Mucosa of stomach (tissue), 1 donor: ENCODE measurements around the gene TCN1.
"Not testable (repeated sequence)": the region's sequence is repeated elsewhere in the genome, so short reads cannot be mapped to it uniquely, and the experiment has no call there.

ENCODE experiments used
- H3K27me3 ChIP-seq: one replicate; pipeline ENCODE4 v1.7.0; 2013; ENCODE audit warnings: mild to moderate bottlenecking, low read length; ENCODE audit not compliant: control insufficient read depth, insufficient read depth
- H3K36me3 ChIP-seq: one replicate; pipeline ENCODE4 v1.7.0; 2013; ENCODE audit warnings: low read length; ENCODE audit not compliant: control insufficient read depth, insufficient read depth
- H3K4me1 ChIP-seq: one replicate; pipeline ENCODE4 v1.7.0; 2013; ENCODE audit warnings: mild to moderate bottlenecking, low read length; ENCODE audit not compliant: control insufficient read depth, insufficient read depth
- H3K4me3 ChIP-seq: one replicate; pipeline ENCODE4 v1.7.0; 2013; ENCODE audit warnings: low read length
- H3K9ac ChIP-seq: one replicate; pipeline ENCODE4 v1.7.0; 2013; ENCODE audit warnings: mild to moderate bottlenecking, low read length, moderate library complexity
- H3K9me3 ChIP-seq: one replicate; pipeline ENCODE4 v1.7.0; 2013; ENCODE audit warnings: mild to moderate bottlenecking, low read length, moderate library complexity; ENCODE audit not compliant: control insufficient read depth
- donor health status: Pancreatic carcinoma.

Gene TCN1

DNA sequence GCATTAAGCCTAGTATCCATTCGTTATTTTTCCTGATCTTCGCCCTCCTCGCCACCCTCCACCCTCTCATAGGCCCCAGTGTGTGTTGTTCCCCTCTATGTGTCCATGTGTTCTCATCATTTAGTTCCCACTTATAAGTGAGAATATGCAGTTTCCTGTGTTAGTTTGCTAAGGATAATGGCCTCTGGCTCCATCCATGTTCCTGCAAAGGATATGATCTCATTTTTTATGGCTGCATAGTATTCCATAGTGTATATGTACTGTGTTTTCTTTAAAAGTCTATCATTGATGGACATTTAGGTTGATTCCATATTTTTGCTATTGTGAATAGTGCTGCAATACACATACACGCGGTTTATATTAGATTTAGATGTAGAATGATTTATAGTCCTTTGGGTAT is 14.9 kb downstream of the TCN1 start:
- H3K9me3 ChIP-seq, H3K9ac ChIP-seq, H3K4me3 ChIP-seq, H3K27me3 ChIP-seq, H3K36me3 ChIP-seq: not testable (repeated sequence)
- peaks cover 15% of the 10 kb centered on the region for H3K4me1 ChIP-seq

DNA sequence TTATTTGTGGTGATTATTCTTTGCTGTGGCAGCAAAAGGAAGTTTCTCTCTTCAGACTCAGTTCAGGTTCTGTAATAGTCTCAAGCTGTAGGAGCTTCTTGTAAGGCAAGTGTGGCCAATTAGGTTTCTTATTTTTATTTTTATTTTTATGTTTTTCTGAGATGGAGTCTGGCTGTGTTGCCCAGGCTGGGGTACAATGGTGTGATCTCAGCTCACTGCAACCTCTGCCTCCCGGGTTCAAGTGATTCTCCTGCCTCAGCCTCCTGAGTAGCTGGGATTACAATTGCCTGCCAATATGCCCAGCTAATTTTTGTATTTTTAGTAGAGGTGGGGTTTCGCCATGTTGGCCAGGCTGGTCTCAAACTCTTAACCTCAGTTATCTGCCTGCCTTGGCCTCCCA is 16.7 kb downstream of the TCN1 start:
- not testable (repeated sequence) for H3K9me3 ChIP-seq, H3K9ac ChIP-seq
- peaks cover 29% of the 10 kb centered on the region for H3K4me1 ChIP-seq

DNA sequence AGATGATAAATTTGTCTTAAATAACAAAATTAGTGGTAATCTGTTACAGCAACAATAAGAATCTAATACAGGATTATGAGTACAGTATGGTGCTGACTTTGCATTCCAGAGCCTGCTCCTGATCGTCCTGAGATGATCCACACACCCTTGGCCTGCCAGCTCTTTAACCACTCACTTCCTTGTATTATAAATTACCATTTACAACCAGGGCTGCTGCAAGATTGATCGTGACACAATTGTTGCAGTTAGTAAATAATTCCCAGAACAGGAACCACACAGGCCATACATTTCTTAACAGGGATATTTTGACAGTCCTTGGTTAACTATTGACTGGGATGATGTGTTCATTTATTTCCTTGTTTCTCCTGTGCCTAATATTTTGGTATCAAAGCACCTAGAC is 17.2 kb downstream of the TCN1 start:
- Histone ChIP-seq H3K4me1 (peaks cover 29% of the 10 kb centered on the region), H3K9ac (no peak overlapping the region), H3K4me3 (no peak overlapping the region), H3K36me3 (no peaks in the 10 kb centered on the region), H3K9me3 (no peaks in the 10 kb centered on the region), H3K27me3 (no peaks in the 10 kb centered on the region)

More for the DNA sequence above, 16.7 kb downstream of the TCN1 start:
- H3K4me3 ChIP-seq, H3K27me3 ChIP-seq, H3K36me3 ChIP-seq: not testable (repeated sequence)

DNA sequence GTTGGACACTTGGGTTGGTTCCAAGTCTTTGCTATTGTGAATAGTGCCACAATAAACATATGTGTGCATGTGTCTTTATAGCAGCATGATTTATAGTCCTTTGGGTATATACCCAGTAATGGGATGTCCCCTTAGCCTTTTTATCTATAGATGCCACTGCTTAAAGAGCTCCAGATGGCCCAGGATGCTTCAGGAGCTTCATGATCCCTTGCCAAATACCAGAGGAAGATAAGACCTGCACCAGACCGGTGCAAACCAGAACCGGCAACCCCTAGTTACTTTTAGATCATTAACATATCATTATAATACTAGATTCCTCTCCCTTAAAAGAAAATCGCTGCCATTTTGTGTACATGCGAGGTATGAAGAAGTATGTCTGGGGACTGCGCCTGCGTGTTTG is 17.8 kb downstream of the TCN1 start:
- not testable (repeated sequence) for H3K36me3 ChIP-seq, H3K9me3 ChIP-seq, H3K27me3 ChIP-seq, H3K4me3 ChIP-seq, H3K9ac ChIP-seq
- H3K4me1 ChIP-seq, result peaks cover 29% of the 10 kb centered on the region

DNA sequence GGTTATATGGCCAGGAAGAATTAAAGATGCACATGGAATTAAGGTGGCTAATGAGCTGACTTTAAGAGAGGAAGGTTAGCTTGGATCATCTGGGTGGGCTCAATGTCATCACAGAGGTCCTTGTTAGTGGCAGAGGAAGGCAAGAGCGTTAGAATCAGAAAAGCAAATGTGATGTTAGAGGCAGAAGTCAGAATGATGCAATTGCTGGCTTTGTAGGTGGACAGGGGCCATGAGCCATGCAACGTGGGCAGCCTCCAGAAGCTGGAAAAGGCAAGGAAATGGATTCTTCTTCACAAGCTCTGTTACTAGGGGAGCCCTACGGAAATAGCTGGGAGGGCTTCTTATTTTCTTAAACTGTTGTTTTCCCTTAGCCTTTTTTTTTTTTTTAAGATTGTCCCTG is 18.7 kb downstream of the TCN1 start:
- Histone ChIP-seq H3K9ac (no peak overlapping the region), H3K4me1 (peaks cover 29% of the 10 kb centered on the region), H3K4me3 (no peak overlapping the region), H3K36me3 (no peaks in the 10 kb centered on the region), H3K27me3 (no peaks in the 10 kb centered on the region), H3K9me3 (no peaks in the 10 kb centered on the region)

DNA sequence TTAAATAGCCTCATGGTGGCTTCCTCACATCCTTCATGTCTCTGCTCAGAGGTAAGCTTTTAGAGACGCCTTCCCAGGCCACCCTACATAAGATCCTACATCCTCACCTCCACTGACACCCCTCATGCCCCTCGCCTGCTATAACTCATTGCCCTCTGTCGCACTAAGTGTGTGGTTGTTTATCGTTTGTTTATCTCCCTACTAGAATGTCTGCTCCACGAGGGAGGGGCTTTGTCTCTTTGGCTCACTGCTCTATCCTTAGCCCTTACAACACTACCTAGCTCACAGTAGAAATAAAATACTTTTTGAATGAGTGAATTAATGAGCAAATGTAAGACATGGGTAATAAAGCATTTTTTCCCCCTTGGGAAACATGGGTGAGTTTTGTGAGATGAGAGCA is 19.7 kb downstream of the TCN1 start:
- no peaks in the 10 kb centered on the region for H3K9me3 ChIP-seq
- no peaks in the 10 kb centered on the region for H3K27me3 ChIP-seq
- peaks cover 29% of the 10 kb centered on the region for H3K4me1 ChIP-seq
- H3K9ac ChIP-seq, result no peak overlapping the region
- no peak overlapping the region for H3K4me3 ChIP-seq
- no peaks in the 10 kb centered on the region for H3K36me3 ChIP-seq

DNA sequence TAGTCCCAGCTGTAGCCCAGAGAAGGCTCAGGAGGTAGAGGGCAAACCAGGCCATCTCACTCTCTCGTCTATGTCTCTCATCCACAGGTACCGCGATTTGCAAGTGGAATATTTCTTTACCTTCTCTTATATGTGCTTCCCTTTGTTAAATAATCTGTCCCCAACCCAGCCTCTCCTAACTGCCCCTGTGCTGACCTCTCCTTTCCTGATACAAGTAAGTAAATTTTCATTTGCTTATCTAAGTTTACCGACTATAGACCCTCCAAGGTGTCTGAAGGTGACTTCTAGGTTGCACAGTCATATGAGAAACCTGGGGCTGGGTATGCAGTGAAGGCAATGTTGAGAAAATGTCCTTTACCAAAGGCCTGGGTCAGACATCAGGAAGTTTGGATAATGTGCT is 20.9 kb downstream of the TCN1 start, which contains the start of gene CBLIF:
CBLIF (minus strand) TSS at position 101 of the 400 bp plus-strand sequence; CDS start at position 55, 46 bp downstream.
- Histone ChIP-seq H3K27me3 (no peaks in the 10 kb centered on the region), H3K36me3 (no peaks in the 10 kb centered on the region), H3K9me3 (no peaks in the 10 kb centered on the region), H3K9ac (no peak within 1 kb of the TSS), H3K4me3 (no peak within 1 kb of the TSS), H3K4me1 (peaks cover 29% of the 10 kb centered on the region)

DNA sequence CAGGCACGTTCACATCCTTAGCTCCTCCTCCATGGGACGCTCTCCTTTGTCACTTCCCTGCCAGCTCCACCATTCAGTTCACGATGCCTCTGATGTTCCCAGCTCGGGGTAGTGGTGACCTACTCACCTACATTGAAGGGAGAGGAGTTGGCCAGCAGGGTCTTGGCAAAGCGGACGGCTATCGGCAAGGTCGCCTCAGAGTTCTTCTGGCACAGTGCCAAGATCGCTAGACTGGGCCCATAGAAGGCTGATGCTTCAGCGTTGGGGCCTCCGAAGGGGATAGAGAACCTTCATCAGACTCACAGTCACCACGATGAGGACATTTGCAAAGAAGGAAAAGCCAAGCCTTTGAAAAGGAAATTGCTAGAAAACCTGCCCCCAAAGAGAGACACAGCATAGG is 24.0 kb downstream of the TCN1 start:
- Histone ChIP-seq H3K9me3 (no peaks in the 10 kb centered on the region), H3K9ac (no peak overlapping the region), H3K4me3 (no peak overlapping the region), H3K27me3 (no peaks in the 10 kb centered on the region), H3K36me3 (no peaks in the 10 kb centered on the region), H3K4me1 (peaks cover 16% of the 10 kb centered on the region)

DNA sequence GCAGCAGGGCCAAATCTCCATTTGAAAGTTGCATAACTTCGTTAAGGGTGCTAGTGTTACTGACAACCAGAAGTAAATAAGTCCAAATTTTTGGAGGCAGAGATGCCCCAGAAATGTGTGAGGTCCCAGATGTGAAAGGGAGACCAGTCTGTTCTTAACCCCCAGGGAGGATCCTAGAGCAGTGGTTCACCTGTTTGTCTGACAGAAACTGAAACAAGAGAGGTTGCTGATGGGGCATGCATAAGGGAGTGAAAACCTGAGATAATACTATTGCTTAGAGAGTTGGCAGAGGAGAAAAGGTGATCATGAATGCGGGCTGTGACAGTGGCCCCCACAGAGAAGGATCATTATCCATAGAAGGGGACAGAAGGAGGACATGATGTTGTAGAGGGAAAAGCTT is 24.8 kb downstream of the TCN1 start:
- H3K27me3 ChIP-seq, result no peaks in the 10 kb centered on the region
- no peak overlapping the region for H3K9ac ChIP-seq
- no peaks in the 10 kb centered on the region for H3K9me3 ChIP-seq
- H3K4me3 ChIP-seq, result no peak overlapping the region
- H3K36me3 ChIP-seq, result no peaks in the 10 kb centered on the region
- peaks cover 14% of the 10 kb centered on the region for H3K4me1 ChIP-seq

DNA sequence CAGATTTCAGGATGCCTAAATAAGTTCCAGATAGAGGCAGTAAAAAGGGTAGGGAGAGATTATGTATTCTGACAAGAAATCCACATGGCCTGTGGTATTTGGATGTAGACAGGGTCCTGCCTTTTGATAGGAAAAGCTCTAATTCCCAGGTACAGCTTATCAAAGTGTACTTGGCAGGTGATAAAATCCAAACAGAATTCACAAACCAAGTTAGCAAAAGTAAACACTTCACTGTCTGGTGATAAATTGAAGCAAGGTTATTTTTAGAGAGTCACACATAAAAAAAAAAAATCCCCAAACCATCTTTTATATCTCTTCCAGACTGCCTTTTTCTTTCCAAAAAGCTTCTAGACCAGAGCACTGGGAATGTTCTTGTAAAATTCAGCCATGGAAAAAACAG is 26.7 kb downstream of the TCN1 start:
- Histone ChIP-seq H3K9me3 (no peaks in the 10 kb centered on the region), H3K9ac (no peak overlapping the region), H3K4me1 (no peaks in the 10 kb centered on the region), H3K4me3 (no peak overlapping the region), H3K36me3 (no peaks in the 10 kb centered on the region), H3K27me3 (no peaks in the 10 kb centered on the region)

DNA sequence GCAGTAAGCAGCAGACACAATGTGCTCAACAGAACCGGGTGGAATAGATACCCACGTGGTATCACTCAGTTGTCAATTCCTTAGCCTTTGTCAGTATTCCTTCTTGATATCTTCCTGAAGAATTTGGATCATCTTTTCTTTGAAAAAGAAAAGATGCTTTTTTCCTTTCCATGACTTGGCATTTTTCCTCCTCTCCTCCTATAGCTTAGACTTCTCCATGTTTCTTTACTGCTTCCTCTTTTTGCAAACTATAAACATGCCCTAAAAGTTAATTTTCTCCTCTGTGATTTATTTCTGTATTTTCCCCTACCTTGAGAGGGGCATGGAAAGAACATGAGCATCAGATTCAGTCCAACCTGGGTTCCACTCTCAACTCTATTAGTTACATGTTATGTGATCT is 32.7 kb downstream of the TCN1 start:
- no peak overlapping the region for H3K4me3 ChIP-seq
- H3K27me3 ChIP-seq, result no peaks in the 10 kb centered on the region
- no peaks in the 10 kb centered on the region for H3K9me3 ChIP-seq
- H3K4me1 ChIP-seq, result no peaks in the 10 kb centered on the region
- no peak overlapping the region for H3K9ac ChIP-seq
- H3K36me3 ChIP-seq, result no peaks in the 10 kb centered on the region

DNA sequence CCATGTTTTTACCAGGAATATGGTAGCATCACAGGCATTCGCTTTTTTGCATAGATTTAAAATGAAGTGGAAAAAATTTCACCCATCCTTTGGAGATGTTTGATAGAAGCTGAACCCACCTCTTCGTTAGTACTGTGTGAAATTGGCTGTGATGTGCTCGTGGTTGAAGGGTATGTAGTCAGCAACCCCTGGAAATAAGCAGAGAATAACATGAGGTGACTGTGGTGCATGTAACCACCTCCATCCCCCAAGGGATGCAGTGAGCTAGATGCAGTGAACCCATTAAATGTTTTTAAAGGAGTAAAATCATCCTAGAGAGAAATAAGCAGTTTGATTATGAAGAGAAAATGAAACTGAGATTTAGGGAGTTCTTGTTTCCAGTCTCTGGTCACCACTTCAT is 36.9 kb downstream of the TCN1 start:
- no peaks in the 10 kb centered on the region for H3K9me3 ChIP-seq
- no peak overlapping the region for H3K4me3 ChIP-seq
- no peak overlapping the region for H3K9ac ChIP-seq
- H3K36me3 ChIP-seq, result no peaks in the 10 kb centered on the region
- H3K27me3 ChIP-seq, result no peaks in the 10 kb centered on the region
- H3K4me1 ChIP-seq, result no peaks in the 10 kb centered on the region

DNA sequence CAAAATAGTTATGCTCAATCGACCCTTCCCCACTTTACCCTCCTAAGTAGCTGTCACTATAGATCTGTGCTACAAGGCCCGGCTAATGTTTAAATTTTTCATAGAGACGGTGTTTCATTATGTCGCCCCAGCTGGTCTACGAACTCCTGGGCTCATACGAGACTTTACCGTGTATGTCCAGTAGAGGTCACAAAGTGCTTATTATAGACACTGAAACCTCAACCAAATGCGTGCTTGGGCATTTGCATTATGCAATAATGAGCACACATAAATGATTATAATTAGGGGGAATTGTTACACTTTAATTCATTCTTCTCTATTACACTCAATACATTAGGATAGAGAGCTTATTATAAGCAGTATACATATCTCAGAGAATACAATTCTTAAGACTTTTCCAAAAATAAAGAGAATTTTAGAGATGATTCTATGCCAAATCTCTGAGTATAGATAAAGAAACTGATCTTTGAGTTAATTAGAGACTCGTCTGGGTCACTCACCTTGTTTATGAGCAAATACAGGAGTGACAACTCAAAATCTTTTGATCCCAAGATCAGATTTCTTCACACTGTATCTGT is 43.2 kb downstream of the TCN1 start:
- Histone ChIP-seq H3K9me3 (no peaks in the 10 kb centered on the region), H3K4me3 (no peak overlapping the region), H3K27me3 (no peaks in the 10 kb centered on the region), H3K4me1 (no peaks in the 10 kb centered on the region), H3K9ac (peak overlapping the region; percentile 23), H3K36me3 (no peaks in the 10 kb centered on the region)
